ENCODE results near the gene EZH2. TPM values are rescaled to one million over a fixed set of nuclear protein-coding genes. Genes with fewer than 3 reads are reported as not detected.

EZH2 gene
- total and polyA plus RNA-seq, 2 experiments from 2014 or later: 10.7 to 11.7 TPM

GRCh38 chr7:148815612-148816011 lies 68.5 kb downstream of the EZH2 start:
- Histone ChIP-seq H3K4me2 (no peak overlapping the region), H3K27me3 (no peaks in the 10 kb centered on the region), H3K9me3 (ENCODE audit: low read depth) (no peaks in the 10 kb centered on the region), H3K79me2 (no peaks in the 10 kb centered on the region), H3K27ac (no peak overlapping the region), H3K4me3 (no peak overlapping the region), H3K4me1 (ENCODE audit: insufficient read depth) (no peaks in the 10 kb centered on the region), H3K36me3 (replicated peaks; ENCODE audit: insufficient read depth, low read depth) (no peaks in the 10 kb centered on the region), H2AFZ (no peak overlapping the region), H4K20me1 (ENCODE audit: insufficient read depth, poor library complexity, severe bottlenecking) (no peaks in the 10 kb centered on the region), H3K9me2 (replicated peaks; ENCODE audit: insufficient read depth) (no peaks in the 10 kb centered on the region)
- no peak for DNase-seq (ENCODE audit: low spot score)
- WGBS (ENCODE audit: low lambda C conversion rate, missing lambda C conversion rate): 94% methylated on average over 3 of the region's 3 CpGs
- TF ChIP-seq, protein P1, sequence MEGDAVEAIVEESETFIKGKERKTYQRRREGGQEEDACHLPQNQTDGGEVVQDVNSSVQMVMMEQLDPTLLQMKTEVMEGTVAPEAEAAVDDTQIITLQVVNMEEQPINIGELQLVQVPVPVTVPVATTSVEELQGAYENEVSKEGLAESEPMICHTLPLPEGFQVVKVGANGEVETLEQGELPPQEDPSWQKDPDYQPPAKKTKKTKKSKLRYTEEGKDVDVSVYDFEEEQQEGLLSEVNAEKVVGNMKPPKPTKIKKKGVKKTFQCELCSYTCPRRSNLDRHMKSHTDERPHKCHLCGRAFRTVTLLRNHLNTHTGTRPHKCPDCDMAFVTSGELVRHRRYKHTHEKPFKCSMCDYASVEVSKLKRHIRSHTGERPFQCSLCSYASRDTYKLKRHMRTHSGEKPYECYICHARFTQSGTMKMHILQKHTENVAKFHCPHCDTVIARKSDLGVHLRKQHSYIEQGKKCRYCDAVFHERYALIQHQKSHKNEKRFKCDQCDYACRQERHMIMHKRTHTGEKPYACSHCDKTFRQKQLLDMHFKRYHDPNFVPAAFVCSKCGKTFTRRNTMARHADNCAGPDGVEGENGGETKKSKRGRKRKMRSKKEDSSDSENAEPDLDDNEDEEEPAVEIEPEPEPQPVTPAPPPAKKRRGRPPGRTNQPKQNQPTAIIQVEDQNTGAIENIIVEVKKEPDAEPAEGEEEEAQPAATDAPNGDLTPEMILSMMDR (IDR thresholded peaks at IDR 0.05; ENCODE audit: poor library complexity): no peak
- TF ChIP-seq EZH2 (IDR thresholded peaks at IDR 0.05; ENCODE audit: borderline replicate concordance): no peak
- no peak for TF ChIP-seq EZH2phosphoT487 (IDR thresholded peaks at IDR 0.05; ENCODE audit: low read depth, severe bottlenecking, unreplicated experiment)

DNA sequence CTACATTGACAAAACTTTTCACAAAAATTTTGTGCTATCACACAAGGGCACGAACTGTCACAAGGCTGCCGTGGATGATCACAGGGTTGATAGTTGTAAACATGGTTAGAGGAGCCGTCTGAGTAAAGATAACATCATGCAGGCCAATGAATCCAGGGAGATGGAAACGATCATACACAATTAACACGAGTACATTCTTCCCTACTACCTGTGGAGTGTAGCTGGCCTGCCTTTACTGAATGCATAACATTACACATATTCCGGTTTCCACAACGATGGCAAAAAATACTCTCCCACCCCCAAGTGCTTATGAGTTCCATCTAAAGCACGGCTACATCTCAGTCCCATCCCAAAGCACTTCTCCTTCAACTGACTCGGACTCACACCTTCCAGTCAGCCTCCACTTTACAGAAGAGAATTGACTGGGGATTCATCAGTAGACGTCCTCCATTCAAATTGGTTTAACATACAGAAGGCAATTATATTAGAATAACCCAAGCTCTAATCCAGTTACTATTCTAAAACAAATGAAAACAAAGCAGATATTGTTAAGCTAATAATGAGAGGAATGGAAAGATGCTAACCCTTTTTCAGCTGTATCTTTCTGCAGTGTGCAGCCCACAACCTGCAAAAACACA lies 69.0 kb downstream of the EZH2 start:
- Histone ChIP-seq H3K4me1 (ENCODE audit: insufficient read depth) (no peaks in the 10 kb centered on the region), H3K27me3 (no peaks in the 10 kb centered on the region), H3K27ac (no peak overlapping the region), H3K79me2 (no peaks in the 10 kb centered on the region), H3K4me2 (no peak overlapping the region), H3K4me3 (no peak overlapping the region), H2AFZ (no peak overlapping the region), H4K20me1 (ENCODE audit: insufficient read depth, poor library complexity, severe bottlenecking) (no peaks in the 10 kb centered on the region), H3K9me2 (replicated peaks; ENCODE audit: insufficient read depth) (no peaks in the 10 kb centered on the region), H3K9me3 (ENCODE audit: low read depth) (no peaks in the 10 kb centered on the region), H3K36me3 (replicated peaks; ENCODE audit: insufficient read depth, low read depth) (no peaks in the 10 kb centered on the region)
- DNase-seq (ENCODE audit: low spot score): no peak
- 71% methylated on average over 10 of the region's 10 CpGs for WGBS (ENCODE audit: low lambda C conversion rate, missing lambda C conversion rate)
- TF ChIP-seq EZH2 (IDR thresholded peaks at IDR 0.05; ENCODE audit: borderline replicate concordance) (no peak), EZH2phosphoT487 (IDR thresholded peaks at IDR 0.05; ENCODE audit: low read depth, severe bottlenecking, unreplicated experiment) (no peak)
- TF ChIP-seq, protein P1 (IDR thresholded peaks at IDR 0.05; ENCODE audit: poor library complexity): no peak

- H3K4me3 ChIP-seq: no peak overlapping the region
- no peaks in the 10 kb centered on the region for H3K4me1 ChIP-seq (ENCODE audit: insufficient read depth)
- H3K9me3 ChIP-seq (ENCODE audit: low read depth): no peaks in the 10 kb centered on the region
- DNase-seq (ENCODE audit: low spot score): no peak
- H3K4me2 ChIP-seq: no peak overlapping the region
- no peaks in the 10 kb centered on the region for H3K27me3 ChIP-seq
- H3K9me2 ChIP-seq (replicated peaks; ENCODE audit: insufficient read depth): no peaks in the 10 kb centered on the region
- TF ChIP-seq EZH2 (IDR thresholded peaks at IDR 0.05; ENCODE audit: borderline replicate concordance) (no peak), EZH2phosphoT487 (IDR thresholded peaks at IDR 0.05; ENCODE audit: low read depth, severe bottlenecking, unreplicated experiment) (no peak)
- TF ChIP-seq, protein P1 (IDR thresholded peaks at IDR 0.05; ENCODE audit: poor library complexity): no peak
- no peaks in the 10 kb centered on the region for H4K20me1 ChIP-seq (ENCODE audit: insufficient read depth, poor library complexity, severe bottlenecking)
- H3K79me2 ChIP-seq: no peaks in the 10 kb centered on the region
- H3K36me3 ChIP-seq (replicated peaks; ENCODE audit: insufficient read depth, low read depth): no peaks in the 10 kb centered on the region
- WGBS (ENCODE audit: low lambda C conversion rate, missing lambda C conversion rate): 96% methylated on average over 9 of the region's 9 CpGs
- H2AFZ ChIP-seq: no peak overlapping the region
- H3K27ac ChIP-seq: no peak overlapping the region
These were observed 70.2 kb downstream of the EZH2 start for GRCh38 chr7:148813890-148814289.

All from hepatocyte (in vitro differentiated cells).